Osteocyte (in vitro differentiated cells): ENCODE results near the gene VAV3. TPM values are rescaled to one million over a fixed set of nuclear protein-coding genes. Genes with fewer than 3 reads are reported as not detected.

Source experiments
- DNase-seq: peaks from one replicate; pipeline ENCODE4 v3.0.0; 2021; ENCODE audit warnings: mixed read lengths; ENCODE audit not compliant: unreplicated experiment; ENCODE audit errors: extremely low spot score
- H3K27ac Mint-ChIP-seq: one replicate; pipeline ENCODE4 v1.8.0; 2021; ENCODE audit warnings: mild to moderate bottlenecking, mixed read lengths; ENCODE audit not compliant: unreplicated experiment
- H3K27me3 Mint-ChIP-seq: one replicate; pipeline ENCODE4 v1.8.0; 2021; ENCODE audit warnings: mixed read lengths; ENCODE audit not compliant: unreplicated experiment
- H3K36me3 Mint-ChIP-seq: one replicate; pipeline ENCODE4 v1.8.0; 2021; ENCODE audit warnings: mixed read lengths; ENCODE audit not compliant: unreplicated experiment
- H3K4me1 Mint-ChIP-seq: one replicate; pipeline ENCODE4 v1.8.0; 2021; ENCODE audit warnings: mixed read lengths; ENCODE audit not compliant: unreplicated experiment
- H3K4me3 Mint-ChIP-seq: one replicate; pipeline ENCODE4 v1.8.0; 2021; ENCODE audit warnings: mild to moderate bottlenecking, moderate library complexity, mixed read lengths; ENCODE audit not compliant: unreplicated experiment
- H3K9me3 Mint-ChIP-seq: one replicate; pipeline ENCODE4 v1.8.0; 2021; ENCODE audit warnings: mixed read lengths; ENCODE audit not compliant: unreplicated experiment
- total RNA-seq: library from RNA; stranded (reverse); gene quantifications from 2 replicates; pipeline ENCODE4 v1.2.1, GENCODE V29; 2021
- TF ChIP-seq, protein P1 (sequence below): fragments of 200-600 bp; sonication (generic); IDR thresholded peaks from 2 replicates; pipeline ENCODE4 v1.5.0; 2021; ENCODE audit warnings: antibody characterized with exemption, mild to moderate bottlenecking, moderate library complexity

The VAV3 gene
- total RNA-seq, 1 donor from 2014 or later: not detected

DNA sequence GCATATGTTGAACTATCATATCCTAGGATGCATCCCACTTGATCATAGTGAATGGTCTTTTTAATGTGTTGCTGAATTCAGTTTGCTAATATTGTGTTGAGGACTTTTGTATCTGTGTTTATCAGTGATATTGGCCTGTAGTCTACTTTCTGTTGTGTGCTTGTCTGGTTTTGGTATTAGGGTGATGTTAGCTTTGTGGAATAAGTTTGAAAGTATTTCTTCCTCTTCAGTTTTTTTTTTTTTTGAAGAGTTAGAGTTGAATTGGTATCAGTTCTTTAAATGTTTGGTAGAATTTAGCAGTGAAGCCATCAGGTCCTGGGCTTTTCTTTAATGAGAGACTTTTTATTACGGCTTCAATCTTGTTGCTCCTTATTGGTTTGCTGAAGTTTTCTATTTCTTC is 162.3 kb downstream of the VAV3 start:
- TF ChIP-seq, protein P1, sequence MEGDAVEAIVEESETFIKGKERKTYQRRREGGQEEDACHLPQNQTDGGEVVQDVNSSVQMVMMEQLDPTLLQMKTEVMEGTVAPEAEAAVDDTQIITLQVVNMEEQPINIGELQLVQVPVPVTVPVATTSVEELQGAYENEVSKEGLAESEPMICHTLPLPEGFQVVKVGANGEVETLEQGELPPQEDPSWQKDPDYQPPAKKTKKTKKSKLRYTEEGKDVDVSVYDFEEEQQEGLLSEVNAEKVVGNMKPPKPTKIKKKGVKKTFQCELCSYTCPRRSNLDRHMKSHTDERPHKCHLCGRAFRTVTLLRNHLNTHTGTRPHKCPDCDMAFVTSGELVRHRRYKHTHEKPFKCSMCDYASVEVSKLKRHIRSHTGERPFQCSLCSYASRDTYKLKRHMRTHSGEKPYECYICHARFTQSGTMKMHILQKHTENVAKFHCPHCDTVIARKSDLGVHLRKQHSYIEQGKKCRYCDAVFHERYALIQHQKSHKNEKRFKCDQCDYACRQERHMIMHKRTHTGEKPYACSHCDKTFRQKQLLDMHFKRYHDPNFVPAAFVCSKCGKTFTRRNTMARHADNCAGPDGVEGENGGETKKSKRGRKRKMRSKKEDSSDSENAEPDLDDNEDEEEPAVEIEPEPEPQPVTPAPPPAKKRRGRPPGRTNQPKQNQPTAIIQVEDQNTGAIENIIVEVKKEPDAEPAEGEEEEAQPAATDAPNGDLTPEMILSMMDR: no peak
- peaks cover 4% of the 10 kb centered on the region for H3K9me3 Mint-ChIP-seq
- H3K27me3 Mint-ChIP-seq: peaks cover 13% of the 10 kb centered on the region
- no peaks in the 10 kb centered on the region for H3K36me3 Mint-ChIP-seq
- no peak overlapping the region for H3K4me3 Mint-ChIP-seq
- no peak overlapping the region for H3K27ac Mint-ChIP-seq
- no peak for DNase-seq
- H3K4me1 Mint-ChIP-seq: no peaks in the 10 kb centered on the region

DNA sequence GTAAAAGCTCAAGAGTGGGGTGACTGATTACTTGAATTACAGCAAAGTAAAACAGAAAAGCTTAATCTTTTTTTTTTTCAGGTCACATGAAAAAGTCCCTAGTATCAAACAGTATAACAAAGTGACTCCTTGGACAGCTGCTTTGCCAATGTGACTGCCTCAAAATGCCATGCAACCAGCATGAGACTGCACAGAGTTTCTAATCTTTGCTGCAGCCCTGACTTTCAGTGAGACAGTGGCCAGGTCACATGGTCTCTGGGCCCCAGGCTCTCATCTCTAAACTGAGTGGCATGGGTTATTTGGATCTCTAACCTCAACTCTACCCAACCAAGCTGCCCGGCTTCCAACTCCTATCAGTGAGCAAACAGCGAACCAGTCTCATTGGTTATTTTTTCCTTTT is 169.0 kb downstream of the VAV3 start:
- H3K4me1 Mint-ChIP-seq: no peaks in the 10 kb centered on the region
- no peak overlapping the region for H3K4me3 Mint-ChIP-seq
- DNase-seq: no peak
- H3K27me3 Mint-ChIP-seq: peaks cover 6% of the 10 kb centered on the region
- H3K27ac Mint-ChIP-seq: no peak overlapping the region
- peaks cover 4% of the 10 kb centered on the region for H3K9me3 Mint-ChIP-seq
- H3K36me3 Mint-ChIP-seq: no peaks in the 10 kb centered on the region
- TF ChIP-seq, protein P1: no peak

DNA sequence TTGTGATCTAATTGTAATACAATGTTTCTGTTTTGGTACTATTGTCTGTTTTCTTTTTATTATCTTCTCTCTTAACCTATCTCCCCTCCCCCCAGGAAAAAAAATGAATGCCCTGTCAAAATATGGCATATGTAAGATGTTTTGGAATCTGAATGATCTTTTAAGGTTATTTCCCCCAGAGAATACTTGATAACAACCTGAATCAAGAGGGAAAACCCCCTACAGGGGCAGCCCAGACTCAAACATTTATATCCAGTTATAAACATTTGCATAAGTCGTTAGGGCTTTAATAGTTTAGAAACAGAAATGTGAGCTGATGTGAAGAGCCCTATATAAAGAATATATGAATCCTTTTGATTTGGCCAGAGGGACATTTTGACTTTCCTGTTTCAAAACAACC is 169.5 kb downstream of the VAV3 start:
- Mint-ChIP-seq H3K9me3 (no peaks in the 10 kb centered on the region), H3K27me3 (peaks cover 6% of the 10 kb centered on the region), H3K36me3 (no peaks in the 10 kb centered on the region), H3K4me3 (no peak overlapping the region), H3K4me1 (no peaks in the 10 kb centered on the region), H3K27ac (no peak overlapping the region)
- DNase-seq: no peak
- TF ChIP-seq, protein P1: no peak

DNA sequence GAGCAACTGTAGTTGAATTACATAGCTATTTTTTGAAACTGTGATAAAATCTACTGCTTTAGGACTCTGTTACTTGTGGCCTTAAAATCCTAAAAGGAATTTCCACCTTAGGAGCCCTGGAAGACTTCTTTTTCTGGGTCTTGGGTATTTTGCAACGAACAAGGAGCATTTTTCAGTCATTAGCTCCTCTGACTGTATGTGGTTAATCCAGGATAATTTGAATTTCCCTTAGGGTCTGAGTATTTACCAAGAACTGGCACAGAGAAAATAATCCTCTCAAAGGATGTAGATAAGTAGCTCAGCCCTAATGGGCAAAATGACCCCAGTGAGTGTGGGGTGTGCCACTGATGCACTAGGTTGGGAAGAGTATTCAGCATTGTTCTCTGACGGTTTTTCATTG is 170.4 kb downstream of the VAV3 start:
- Mint-ChIP-seq H3K9me3 (no peaks in the 10 kb centered on the region), H3K27me3 (peaks cover 9% of the 10 kb centered on the region), H3K4me1 (no peaks in the 10 kb centered on the region), H3K4me3 (no peak overlapping the region), H3K27ac (no peak overlapping the region), H3K36me3 (no peaks in the 10 kb centered on the region)
- TF ChIP-seq, protein P1: no peak
- no peak for DNase-seq

DNA sequence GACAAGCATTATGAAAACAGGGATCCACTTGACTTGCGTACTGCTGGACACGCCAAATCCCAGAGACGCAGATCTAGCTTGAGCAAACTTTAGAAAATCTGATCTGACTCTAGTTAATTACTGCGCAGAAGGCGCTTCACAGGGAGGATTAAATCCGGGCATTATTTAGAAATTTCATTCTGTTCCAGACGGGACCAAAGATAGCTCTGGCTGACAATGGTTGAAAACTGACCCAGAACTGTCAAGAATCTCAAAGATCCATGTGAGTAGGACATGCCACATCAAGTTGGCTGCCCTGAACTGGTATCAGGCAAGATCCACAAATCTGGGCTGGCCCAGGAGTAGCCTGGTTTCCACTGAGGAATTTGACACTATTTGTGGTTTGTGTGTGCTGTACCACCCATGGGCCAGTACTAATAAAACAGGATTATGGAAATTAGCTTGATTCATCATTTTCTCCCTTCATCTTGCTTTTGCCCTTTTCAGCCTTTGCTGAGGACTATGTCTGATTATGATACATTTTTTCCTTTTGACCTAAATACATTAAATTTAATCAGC is 171.0 kb downstream of the VAV3 start:
- H3K9me3 Mint-ChIP-seq: no peaks in the 10 kb centered on the region
- DNase-seq: no peak
- no peak overlapping the region for H3K4me3 Mint-ChIP-seq
- no peaks in the 10 kb centered on the region for H3K36me3 Mint-ChIP-seq
- TF ChIP-seq, protein P1: no peak
- no peaks in the 10 kb centered on the region for H3K4me1 Mint-ChIP-seq
- H3K27ac Mint-ChIP-seq: no peak overlapping the region
- peaks cover 9% of the 10 kb centered on the region for H3K27me3 Mint-ChIP-seq
